Measurements from ENCODE around the gene USP2. TPM values are rescaled to one million over a fixed set of nuclear protein-coding genes. Genes with fewer than 3 reads are reported as not detected.

Gene USP2
- total RNA-seq, 2 experiments from 2014 or later = 10.6 to 24.5 TPM

GRCh38 chr11:119315131-119316015, 66.1 kb downstream of the USP2 start:
- Histone ChIP-seq H4K20me1 (ENCODE audit: insufficient read depth, low read length) (no peaks in the 10 kb centered on the region), H3K9me3 (ENCODE audit: low read length) (no peaks in the 10 kb centered on the region), H3K79me2 (ENCODE audit: insufficient read depth, low read depth, low read length) (no peaks in the 10 kb centered on the region), H3K36me3 (ENCODE audit: insufficient read depth, low read length) (no peaks in the 10 kb centered on the region), H3K4me1 (ENCODE audit: insufficient read depth, low read length, poor library complexity, severe bottlenecking) (peaks cover 36% of the 10 kb centered on the region), H3K9me2 (ENCODE audit: insufficient read depth, low read length) (no peaks in the 10 kb centered on the region), H3K4me3 (ENCODE audit: low read depth, low read length, poor library complexity, severe bottlenecking) (peak overlapping the region; percentile 20), H2AFZ (ENCODE audit: low read length) (no peak overlapping the region), H3K4me2 (ENCODE audit: low read length) (peak overlapping the region; percentile 61), H3K27ac (ENCODE audit: low read depth, low read length, poor library complexity, severe bottlenecking) (no peak overlapping the region)
- POLR2A ChIA-PET = no interaction called here
- no TSS peak for BruUV-seq (replicated peaks)
- intact Hi-C loops (cut with micrococcal nuclease; ENCODE audit: unreplicated experiment) = no loop called here
- TF ChIP-seq CTCF (conservative IDR thresholded peaks at IDR 0.05; ENCODE audit: low read length) (0 out of 2 replicates have a peak, but pooled peaks have one; percentile 16), EZH2phosphoT487 (IDR thresholded peaks at IDR 0.05; ENCODE audit: borderline replicate concordance, low read depth, low read length) (no peak)
- DNase-seq (ENCODE audit: low spot score) = peak; percentile 73
- CTCF ChIA-PET (ENCODE audit: unreplicated experiment) = interaction anchor here (0.6 kb wide), 1 partner anchor 382 kb away, joined by 3 read pairs; no protein-coding TSS in a partner anchor

- ChIA-PET POLR2A (no interaction called here), CTCF (ENCODE audit: unreplicated experiment) (interaction anchor here (0.6 kb wide), 1 partner anchor 383 kb away, joined by 3 read pairs; no protein-coding TSS in a partner anchor)
- Histone ChIP-seq H2AFZ (ENCODE audit: low read length) (no peak overlapping the region), H3K4me1 (ENCODE audit: insufficient read depth, low read length, poor library complexity, severe bottlenecking) (peaks cover 30% of the 10 kb centered on the region), H3K9me3 (ENCODE audit: low read length) (no peaks in the 10 kb centered on the region), H3K4me2 (ENCODE audit: low read length) (peak overlapping the region; percentile 61), H3K79me2 (ENCODE audit: insufficient read depth, low read depth, low read length) (no peaks in the 10 kb centered on the region), H3K36me3 (ENCODE audit: insufficient read depth, low read length) (no peaks in the 10 kb centered on the region), H3K9me2 (ENCODE audit: insufficient read depth, low read length) (no peaks in the 10 kb centered on the region), H4K20me1 (ENCODE audit: insufficient read depth, low read length) (no peaks in the 10 kb centered on the region), H3K4me3 (ENCODE audit: low read depth, low read length, poor library complexity, severe bottlenecking) (no peak overlapping the region), H3K27ac (ENCODE audit: low read depth, low read length, poor library complexity, severe bottlenecking) (no peak overlapping the region)
- no peak for DNase-seq (ENCODE audit: low spot score)
- intact Hi-C loops (cut with micrococcal nuclease; ENCODE audit: unreplicated experiment) = no loop called here
- no peak for TF ChIP-seq EZH2phosphoT487 (IDR thresholded peaks at IDR 0.05; ENCODE audit: borderline replicate concordance, low read depth, low read length)
- TF ChIP-seq CTCF (conservative IDR thresholded peaks at IDR 0.05; ENCODE audit: low read length) = no peak
- BruUV-seq (replicated peaks) = no TSS peak
These were observed 66.8 kb downstream of the USP2 start for GRCh38 chr11:119314726-119315125.

- no peaks in the 10 kb centered on the region for H3K9me3 ChIP-seq (ENCODE audit: low read length)
- no peaks in the 10 kb centered on the region for H4K20me1 ChIP-seq (ENCODE audit: insufficient read depth, low read length)
- no peaks in the 10 kb centered on the region for H3K9me2 ChIP-seq (ENCODE audit: insufficient read depth, low read length)
- BruUV-seq (replicated peaks) = no TSS peak
- no peak overlapping the region for H3K4me2 ChIP-seq (ENCODE audit: low read length)
- H3K27ac ChIP-seq (ENCODE audit: low read depth, low read length, poor library complexity, severe bottlenecking) = no peak overlapping the region
- DNase-seq (ENCODE audit: low spot score) = no peak
- H3K79me2 ChIP-seq (ENCODE audit: insufficient read depth, low read depth, low read length) = no peaks in the 10 kb centered on the region
- H3K36me3 ChIP-seq (ENCODE audit: insufficient read depth, low read length) = peaks cover 8% of the 10 kb centered on the region; the same call in 1 of the 2 replicates
- no peak overlapping the region for H2AFZ ChIP-seq (ENCODE audit: low read length)
- no peak overlapping the region for H3K4me3 ChIP-seq (ENCODE audit: low read depth, low read length, poor library complexity, severe bottlenecking)
- intact Hi-C loops (cut with micrococcal nuclease; ENCODE audit: unreplicated experiment) = no loop called here
- CTCF ChIA-PET (ENCODE audit: unreplicated experiment) = no interaction called here
- peaks cover 9% of the 10 kb centered on the region for H3K4me1 ChIP-seq (ENCODE audit: insufficient read depth, low read length, poor library complexity, severe bottlenecking)
- POLR2A ChIA-PET = no interaction called here
- TF ChIP-seq EZH2phosphoT487 (IDR thresholded peaks at IDR 0.05; ENCODE audit: borderline replicate concordance, low read depth, low read length) (no peak), CTCF (conservative IDR thresholded peaks at IDR 0.05; ENCODE audit: low read length) (no peak)
These were observed 70.8 kb downstream of the USP2 start for GRCh38 chr11:119310682-119311052.

All from OCI-LY7 (cell line).